ENCODE data around the gene AMPD3. TPM values are rescaled to one million over a fixed set of nuclear protein-coding genes. Genes with fewer than 3 reads are reported as not detected.

AMPD3 gene
- total and polyA plus RNA-seq, 2 of the 13 experiments (the other 11 are each of a cell fraction or from before 2014, with no cell fraction given) = 0.33 to 2.3 TPM

GRCh38 chr11:10502065-10502680 is 47.1 kb downstream of the AMPD3 start:
- 55% methylated on average over 6 of the region's 6 CpGs for WGBS (ENCODE audit: low lambda C conversion rate)
- no peak overlapping the region for H3K4me2 ChIP-seq (ENCODE audit: low read depth, low read length)
- DNase-seq (ENCODE audit: low spot score) = no peak
- no peak overlapping the region for H3K4me3 ChIP-seq (replicated peaks in 1 of 3; ENCODE audit: insufficient read depth in 1 of 3, low read depth in 2 of 3, low read length in 3 of 3)
- no peaks in the 10 kb centered on the region for H3K79me2 ChIP-seq (ENCODE audit: insufficient read depth, low read length)
- no peak overlapping the region for H3K9ac ChIP-seq (ENCODE audit: insufficient read depth, low read depth, low read length)
- in situ Hi-C loops (cut with HindIII; ENCODE audit: extremely low pct_ligation_motif_present, low pct_unique_long_range_greater_than_20kb) = no loop called here
- no peaks in the 10 kb centered on the region for H3K27me3 ChIP-seq (ENCODE audit: control insufficient read depth in 1 of 2, insufficient read depth in 2 of 2, low read length in 2 of 2)
- H2AFZ ChIP-seq (ENCODE audit: low read length) = no peak overlapping the region
- POLR2A ChIA-PET = no interaction called here
- H4K20me1 ChIP-seq (ENCODE audit: insufficient read depth, low read length) = no peaks in the 10 kb centered on the region; the same call in 1 of the 2 replicates
- no peak overlapping the region for H3K27ac ChIP-seq (ENCODE audit: extremely low read length, insufficient read depth, low read length)
- CTCF ChIA-PET (ENCODE audit: low intra/inter-chr PET ratio, low total read pairs) = no interaction called here
- no TSS peak for BruUV-seq (replicated peaks)
- ATAC-seq = no peak
- TF ChIP-seq ZC3H13 (CRISPR knock-in tag; IDR thresholded peaks at IDR 0.05) = no peak
- no peak for TF ChIP-seq ZFAT (CRISPR knock-in tag; conservative IDR thresholded peaks at IDR 0.05)
- TF ChIP-seq SP4 (CRISPR knock-in tag; IDR thresholded peaks at IDR 0.05) = no peak
- TF ChIP-seq ZNF253 (CRISPR knock-in tag; IDR thresholded peaks at IDR 0.05; ENCODE audit: borderline replicate concordance) = no peak
- TF ChIP-seq IRF2 (CRISPR knock-in tag; IDR thresholded peaks at IDR 0.05) = no peak
- TF ChIP-seq IRF1 (CRISPR knock-in tag; IDR thresholded peaks at IDR 0.05; ENCODE audit: low read depth) = no peak
- TF ChIP-seq NCOA1 (CRISPR knock-in tag; IDR thresholded peaks at IDR 0.05) = no peak
- TF ChIP-seq ZNF30 (CRISPR knock-in tag; IDR thresholded peaks at IDR 0.05) = no peak
- no peak for TF ChIP-seq IKZF4 (CRISPR knock-in tag; IDR thresholded peaks at IDR 0.05; ENCODE audit: borderline replicate concordance, low read depth, not compliant biosample characterization)
- TF ChIP-seq ZNF816 (CRISPR knock-in tag; IDR thresholded peaks at IDR 0.05; ENCODE audit: borderline replicate concordance) = no peak
- no peak for TF ChIP-seq PLSCR1 (CRISPR knock-in tag; IDR thresholded peaks at IDR 0.05; ENCODE audit: borderline replicate concordance)
- no peak for TF ChIP-seq TAF1 (CRISPR knock-in tag; IDR thresholded peaks at IDR 0.05)
- no peak for FAIRE-seq
- no peaks in the 10 kb centered on the region for H3K4me1 ChIP-seq (ENCODE audit: insufficient read depth, low read length)
- intact Hi-C loops (cut with micrococcal nuclease; ENCODE audit: unreplicated experiment) = no loop called here
- no peaks in the 10 kb centered on the region for H3K36me3 ChIP-seq (replicated peaks in 1 of 2; ENCODE audit: control insufficient read depth in 1 of 2, insufficient read depth in 2 of 2, low read length in 2 of 2)
- no peaks in the 10 kb centered on the region for H3K9me3 ChIP-seq (ENCODE audit: low read length)

Measured in HepG2 (cell line).